Prostate gland (tissue), 2 donors: ENCODE data around the gene SLC26A9.

ENCODE experiments used
- POLR2A ChIP-seq: fragments of 450-650 bp; IDR thresholded peaks from one replicate; pipeline ENCODE4 v1.6.1; 2016; ENCODE audit warnings: antibody characterized with exemption, mild to moderate bottlenecking
- POLR2AphosphoS5 ChIP-seq: sonication (generic); formaldehyde crosslinking; IDR thresholded peaks from one replicate; pipeline ENCODE4 v1.6.1; 2017; ENCODE audit warnings: antibody characterized with exemption
- TF ChIP-seq, protein P1 (sequence below), 4 experiments: fragments of 200-600 bp in 2 of 4; fragments of 450-650 bp in 2 of 4; sonication (generic) in 2 of 4; IDR thresholded peaks; 1 replicate in 3 of 4; 2 replicates in 1 of 4; pipeline ENCODE4 v1.5.1; 2016 to 2019; ENCODE audit warnings: antibody characterized with exemption in 4 of 4, mild to moderate bottlenecking in 2 of 4, moderate library complexity in 2 of 4

DNA sequence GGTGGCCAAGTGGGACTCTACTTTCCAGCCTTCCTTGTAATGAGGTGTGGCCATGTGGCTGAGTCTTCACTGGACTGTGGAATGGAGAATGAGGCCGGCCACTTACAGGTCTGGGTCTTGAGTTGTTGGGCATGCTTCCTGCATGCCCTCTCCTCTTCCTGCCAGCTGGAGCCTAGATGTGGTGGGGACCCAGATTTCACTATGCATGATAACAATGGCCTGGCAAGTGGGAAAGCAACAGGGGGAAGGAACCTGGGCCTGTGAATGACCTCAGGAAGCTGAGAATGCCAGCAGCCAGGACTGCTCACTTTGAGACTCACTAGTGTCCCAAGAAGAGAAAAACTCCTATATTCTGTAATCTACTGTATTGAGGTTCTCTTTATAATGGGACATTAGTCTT is 8.5 kb upstream of the SLC26A9 start:
- TF ChIP-seq, protein P1, sequence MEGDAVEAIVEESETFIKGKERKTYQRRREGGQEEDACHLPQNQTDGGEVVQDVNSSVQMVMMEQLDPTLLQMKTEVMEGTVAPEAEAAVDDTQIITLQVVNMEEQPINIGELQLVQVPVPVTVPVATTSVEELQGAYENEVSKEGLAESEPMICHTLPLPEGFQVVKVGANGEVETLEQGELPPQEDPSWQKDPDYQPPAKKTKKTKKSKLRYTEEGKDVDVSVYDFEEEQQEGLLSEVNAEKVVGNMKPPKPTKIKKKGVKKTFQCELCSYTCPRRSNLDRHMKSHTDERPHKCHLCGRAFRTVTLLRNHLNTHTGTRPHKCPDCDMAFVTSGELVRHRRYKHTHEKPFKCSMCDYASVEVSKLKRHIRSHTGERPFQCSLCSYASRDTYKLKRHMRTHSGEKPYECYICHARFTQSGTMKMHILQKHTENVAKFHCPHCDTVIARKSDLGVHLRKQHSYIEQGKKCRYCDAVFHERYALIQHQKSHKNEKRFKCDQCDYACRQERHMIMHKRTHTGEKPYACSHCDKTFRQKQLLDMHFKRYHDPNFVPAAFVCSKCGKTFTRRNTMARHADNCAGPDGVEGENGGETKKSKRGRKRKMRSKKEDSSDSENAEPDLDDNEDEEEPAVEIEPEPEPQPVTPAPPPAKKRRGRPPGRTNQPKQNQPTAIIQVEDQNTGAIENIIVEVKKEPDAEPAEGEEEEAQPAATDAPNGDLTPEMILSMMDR (IDR thresholded peaks at IDR 0.05), result no peak
- TF ChIP-seq POLR2AphosphoS5 (no peak), POLR2A (no peak)
